ENCODE data around the gene PPP1R2. TPM values are rescaled to one million over a fixed set of nuclear protein-coding genes. Genes with fewer than 3 reads are reported as not detected.

The PPP1R2 gene
- total and polyA plus RNA-seq, 2 of the 13 experiments (the other 11 are each of a cell fraction or from before 2014, with no cell fraction given) = 36.5 to 86.5 TPM

GRCh38 chr3:195542698-195543499 is at the start of gene PPP1R2 (continued):
- TF ChIP-seq SNAPC5 (CRISPR knock-in tag; IDR thresholded peaks at IDR 0.05; ENCODE audit: borderline replicate concordance) = no peak; the same call in 1 of the 2 replicates
- TF ChIP-seq ZNF124 (CRISPR knock-in tag; IDR thresholded peaks at IDR 0.05) = 0 out of 2 replicates have a peak, but pooled peaks have one; percentile 43
- no peak for TF ChIP-seq ATRX (CRISPR knock-in tag; IDR thresholded peaks at IDR 0.05; ENCODE audit: borderline replicate concordance)
- peak in 1 of 2 experiments; percentile 45; a peak in 1 of 4 replicates for TF ChIP-seq REST (IDR thresholded peaks at IDR 0.05; ENCODE audit: borderline replicate concordance in 1 of 2, low read depth in 1 of 2, low read length in 2 of 2)
- no peak for TF ChIP-seq TBP (CRISPR knock-in tag; IDR thresholded peaks at IDR 0.05)
- no peak for TF ChIP-seq PAWR (CRISPR knock-in tag; IDR thresholded peaks at IDR 0.05; ENCODE audit: borderline replicate concordance)
- TF ChIP-seq SIN3A (IDR thresholded peaks at IDR 0.05; ENCODE audit: borderline replicate concordance, low read depth, low read length) = peak; percentile 20; the same call in 1 of the 2 replicates
- TF ChIP-seq ZNF335 (CRISPR knock-in tag; IDR thresholded peaks at IDR 0.05) = no peak
- no peak for TF ChIP-seq ZNF646 (CRISPR knock-in tag; IDR thresholded peaks at IDR 0.05)
- no peak for TF ChIP-seq ZBTB14 (CRISPR knock-in tag; IDR thresholded peaks at IDR 0.05)
- TF ChIP-seq MEIS2 (CRISPR knock-in tag; IDR thresholded peaks at IDR 0.05) = no peak
- TF ChIP-seq BRD4 (CRISPR knock-in tag; IDR thresholded peaks at IDR 0.05) = no peak; the same call in 1 of the 2 replicates
- no peak for TF ChIP-seq RFX5 (IDR thresholded peaks at IDR 0.05; ENCODE audit: low read depth, low read length)
- TF ChIP-seq ZNF574 (CRISPR knock-in tag; IDR thresholded peaks at IDR 0.05) = no peak; the same call in 1 of the 2 replicates
